H1 (cell line): ENCODE measurements around the gene EGLN3. TPM values are rescaled to one million over a fixed set of nuclear protein-coding genes. Genes with fewer than 3 reads are reported as not detected.

Experiments
- EGR1 ChIP-seq: IDR thresholded peaks from 2 replicates; pipeline ENCODE4 v1.6.1; 2011; ENCODE audit warnings: low read depth, low read length, borderline replicate concordance
- EZH2 ChIP-seq: fragments of 200-600 bp; sonication (generic); IDR thresholded peaks from 2 replicates; pipeline ENCODE4 v1.7.1; 2012; ENCODE audit warnings: low read depth, mild to moderate bottlenecking, moderate library complexity, low read length, inconsistent platforms; ENCODE audit not compliant: severe bottlenecking
- TAF7 ChIP-seq: optimal IDR thresholded peaks from 2 replicates; pipeline ENCODE3; 2011; ENCODE audit warnings: low read depth, mild to moderate bottlenecking, inconsistent platforms, low read length, moderate library complexity, borderline replicate concordance
- polyA plus RNA-seq, 7 experiments: library from polyadenylated mRNA; depleted of rRNA in 3 of 7; stranded (reverse) in 5 of 7; unstranded in 2 of 7; fragments of >200 nt in 5 of 7; fragments of 200-250 nt in 2 of 7; gene quantifications; 1 replicate in 5 of 7; 2 replicates in 1 of 7; 4 replicates in 1 of 7; pipeline versions ENCODE4 v1.2.1 to v1.2.3, GENCODE V29; 2011 to 2013; ENCODE audit warnings: missing spikeins in 2 of 7, mixed read lengths in 2 of 7
- total RNA-seq: library from RNA; stranded (reverse); fragmentation: NEBNext Ultra II Directional; extraction: Animal tissue kit (Norgen Biotek cat#: 25700); gene quantifications from 2 replicates; pipeline ENCODE4 v1.2.1, GENCODE V29; 2021

Gene EGLN3
- total and polyA plus RNA-seq, 2 of the 8 experiments (the other 6 are each of a cell fraction or from before 2014, with no cell fraction given): 10.6 to 27.3 TPM

- TF ChIP-seq EGR1 (no peak), EZH2 (no peak), TAF7 (no peak)
Measured at GRCh38 chr14:33908540-33909223, 42.2 kb downstream of the EGLN3 start (continued).
